DOHH2 (cell line): Measurements from ENCODE around the gene FBXL14.

Experiments
- H3F3A ChIP-seq: fragments of 200-600 bp; sonication (generic), shearing (Covaris generic); 2 replicates; pipeline ENCODE4 v1.6.0; 2016; ENCODE audit warnings: antibody characterized with exemption, mild to moderate bottlenecking; ENCODE audit not compliant: control insufficient read depth, insufficient read depth
- H3K27ac ChIP-seq: fragments of 200-600 bp; sonication (generic); 2 replicates; pipeline ENCODE4 v1.5.1; 2014; ENCODE audit warnings: low read depth, mild to moderate bottlenecking, low read length, moderate library complexity
- H3K27me3 ChIP-seq: fragments of 200-600 bp; sonication (generic); 2 replicates; pipeline ENCODE4 v1.6.1; 2014; ENCODE audit warnings: mild to moderate bottlenecking, low read length, mixed read lengths; ENCODE audit not compliant: control insufficient read depth
- H3K36me3 ChIP-seq: fragments of 200-600 bp; sonication (generic); 2 replicates; pipeline ENCODE4 v1.6.1; 2014; ENCODE audit warnings: mild to moderate bottlenecking, low read length, moderate library complexity, mixed read lengths; ENCODE audit not compliant: control insufficient read depth
- H3K4me1 ChIP-seq: fragments of 200-600 bp; sonication (generic); 2 replicates; pipeline ENCODE4 v1.6.1; 2014; ENCODE audit warnings: mild to moderate bottlenecking, low read length, mixed read lengths; ENCODE audit not compliant: control insufficient read depth
- H3K4me2 ChIP-seq: fragments of 200-600 bp; sonication (generic); 2 replicates; pipeline ENCODE4 v1.6.0; 2014; ENCODE audit warnings: mild to moderate bottlenecking, low read length, moderate library complexity
- H3K4me3 ChIP-seq: fragments of 200-600 bp; sonication (generic); 2 replicates; pipeline ENCODE4 v1.5.1; 2014; ENCODE audit warnings: mild to moderate bottlenecking, low read length, mixed read lengths
- H3K79me2 ChIP-seq: fragments of 200-600 bp; sonication (generic); 2 replicates; pipeline ENCODE4 v1.6.1; 2014; ENCODE audit warnings: mild to moderate bottlenecking, low read length, mixed read lengths; ENCODE audit not compliant: control insufficient read depth
- H3K9me2 ChIP-seq: fragments of 200-600 bp; sonication (generic); replicated peaks from 2 replicates; pipeline ENCODE4 v1.6.1; 2014; ENCODE audit warnings: mild to moderate bottlenecking, low read length, mixed read lengths; ENCODE audit not compliant: control insufficient read depth
- H3K9me3 ChIP-seq: fragments of 200-600 bp; sonication (generic); 2 replicates; pipeline ENCODE4 v1.6.1; 2014; ENCODE audit warnings: antibody characterized with exemption, low read length, mixed read lengths; ENCODE audit not compliant: control insufficient read depth, insufficient read depth
- H4K20me1 ChIP-seq: fragments of 200-600 bp; sonication (generic); 2 replicates; pipeline ENCODE4 v1.6.0; 2014; ENCODE audit warnings: low read depth, mild to moderate bottlenecking, antibody characterized with exemption, low read length, moderate library complexity; ENCODE audit not compliant: control insufficient read depth, insufficient read depth
- CTCF ChIP-seq: fragments of 200-600 bp; sonication (generic); IDR thresholded peaks from one replicate; pipeline ENCODE4 v1.5.1; 2014; ENCODE audit warnings: antibody characterized with exemption, mild to moderate bottlenecking, low read depth, low read length; ENCODE audit not compliant: poor library complexity, severe bottlenecking
- EZH2phosphoT487 ChIP-seq: fragments of 200-600 bp; sonication (generic); IDR thresholded peaks from 2 replicates; pipeline ENCODE4 v1.6.1; 2017; ENCODE audit warnings: borderline replicate concordance, mild to moderate bottlenecking, antibody characterized with exemption, low read length, moderate library complexity, mixed read lengths

Gene FBXL14

DNA sequence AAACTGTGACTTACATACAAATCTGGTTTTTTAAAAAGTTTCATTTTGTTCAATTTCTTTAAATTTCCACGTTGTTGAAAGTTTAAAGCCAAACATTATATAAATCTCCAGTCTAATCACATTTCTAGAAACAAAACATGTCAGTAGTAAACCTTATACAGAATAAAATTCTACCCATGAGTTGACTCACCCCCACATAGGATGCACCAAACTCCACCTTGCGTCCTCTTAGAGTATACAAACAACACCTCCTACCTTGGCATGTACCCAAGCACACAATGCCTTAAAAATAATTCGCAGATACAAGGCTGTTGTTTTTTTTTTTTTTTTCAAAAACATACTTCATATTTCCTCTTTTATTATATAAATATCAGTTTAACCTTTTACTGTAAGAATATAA lies 3.3 kb downstream of the FBXL14 start:
- H3K36me3 ChIP-seq, result peaks cover 41% of the 10 kb centered on the region
- TF ChIP-seq CTCF (no peak), EZH2phosphoT487 (no peak)
- H3F3A ChIP-seq, result peaks cover 7% of the 10 kb centered on the region; the same call in 1 of the 2 replicates
- no peaks in the 10 kb centered on the region for H3K27me3 ChIP-seq
- no peaks in the 10 kb centered on the region for H3K9me3 ChIP-seq
- peak overlapping the region; percentile 96 for H3K4me2 ChIP-seq
- H3K9me2 ChIP-seq, result no peaks in the 10 kb centered on the region
- peaks cover 27% of the 10 kb centered on the region for H4K20me1 ChIP-seq
- peaks cover 48% of the 10 kb centered on the region for H3K4me1 ChIP-seq
- H3K79me2 ChIP-seq, result peaks cover 61% of the 10 kb centered on the region
- H3K27ac ChIP-seq, result no peak overlapping the region
- H3K4me3 ChIP-seq, result peak overlapping the region; percentile 88

- no peak overlapping the region for H3K27ac ChIP-seq
- peaks cover 11% of the 10 kb centered on the region; the same call in 1 of the 2 replicates for H3F3A ChIP-seq
- peaks cover 45% of the 10 kb centered on the region for H3K36me3 ChIP-seq
- H3K27me3 ChIP-seq, result no peaks in the 10 kb centered on the region
- H3K4me2 ChIP-seq, result peak overlapping the region; percentile 96
- TF ChIP-seq CTCF (no peak), EZH2phosphoT487 (no peak)
- peaks cover 27% of the 10 kb centered on the region for H4K20me1 ChIP-seq
- H3K4me3 ChIP-seq, result peak overlapping the region; percentile 50
- peaks cover 61% of the 10 kb centered on the region for H3K79me2 ChIP-seq
- H3K4me1 ChIP-seq, result peaks cover 45% of the 10 kb centered on the region
- H3K9me3 ChIP-seq, result no peaks in the 10 kb centered on the region
- H3K9me2 ChIP-seq, result no peaks in the 10 kb centered on the region
Observed at GRCh38 chr12:1590221-1590979, 4.0 kb downstream of the FBXL14 start.

DNA sequence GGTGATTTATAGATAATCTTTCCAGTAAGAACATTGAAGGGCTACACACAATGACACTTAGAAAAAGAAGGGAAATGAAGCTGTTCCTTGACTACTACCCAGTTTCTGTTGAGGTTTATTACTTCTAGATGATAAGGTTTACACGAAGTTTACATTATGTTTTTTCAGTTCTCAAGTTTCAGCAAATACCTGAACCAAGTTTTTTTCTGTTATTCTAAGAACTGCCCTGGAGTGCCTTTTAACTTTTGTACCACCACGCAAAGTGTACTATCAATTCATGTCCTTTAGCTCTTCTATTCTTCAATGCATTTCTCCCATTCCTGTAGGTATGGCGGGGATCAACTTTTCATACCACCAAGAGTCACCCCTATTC lies 5.8 kb downstream of the FBXL14 start:
- Histone ChIP-seq H3K36me3 (peaks cover 44% of the 10 kb centered on the region), H3K9me2 (no peaks in the 10 kb centered on the region), H3K4me3 (no peak overlapping the region), H3K27ac (no peak overlapping the region), H3K4me1 (peaks cover 44% of the 10 kb centered on the region), H3K9me3 (no peaks in the 10 kb centered on the region), H3K79me2 (peaks cover 58% of the 10 kb centered on the region), H3F3A (peaks cover 14% of the 10 kb centered on the region; the same call in 1 of the 2 replicates), H4K20me1 (peaks cover 27% of the 10 kb centered on the region), H3K27me3 (no peaks in the 10 kb centered on the region), H3K4me2 (no peak overlapping the region)
- TF ChIP-seq EZH2phosphoT487 (no peak), CTCF (no peak)
